Colonic mucosa (tissue), 4 donors: ENCODE data around the gene NRGN. TPM values are rescaled to one million over a fixed set of nuclear protein-coding genes. Genes with fewer than 3 reads are reported as not detected.

Experiments
- DNase-seq: peaks from one replicate; pipeline ENCODE4 v3.0.0-alpha.2; 2020
- H3K27ac ChIP-seq: fragments of 200-600 bp; one replicate; pipeline ENCODE4 v1.8.0; 2021
- H3K27me3 ChIP-seq: fragments of 200-600 bp; one replicate; pipeline ENCODE4 v1.8.0; 2021
- H3K36me3 ChIP-seq: fragments of 200-600 bp; one replicate; pipeline ENCODE4 v1.8.0; 2021
- H3K4me1 ChIP-seq: fragments of 200-600 bp; one replicate; pipeline ENCODE4 v1.8.0; 2021; ENCODE audit warnings: mild to moderate bottlenecking
- H3K4me3 ChIP-seq: fragments of 200-600 bp; one replicate; pipeline ENCODE4 v1.8.0; 2021
- H3K9ac ChIP-seq, 2 donors: one replicate each; pipeline ENCODE4 v1.7.0; 2013; ENCODE audit warnings: control low read depth in 2 of 2, low read depth in 2 of 2, low read length in 2 of 2
- H3K9me3 ChIP-seq: fragments of 200-600 bp; one replicate; pipeline ENCODE4 v1.8.0; 2021
- intact Hi-C: fragments of 100-400 bp; cut with DNase I; formaldehyde crosslinking; loops from one replicate; pipeline ENCODE4 v1.14.1; 2022
- total RNA-seq, 2 donors: library from RNA; stranded (reverse); fragmentation: NEBNext Ultra II Directional in 1 of 2; extraction: Animal tissue kit (Norgen Biotek cat#: 25700) in 1 of 2; gene quantifications; one replicate each; pipeline ENCODE4 v1.2.1, GENCODE V29; 2021
- TF ChIP-seq, protein P1 (sequence below): fragments of 200-600 bp; IDR thresholded peaks from one replicate; pipeline ENCODE4 v1.8.0; 2022; ENCODE audit warnings: antibody characterized with exemption, mild to moderate bottlenecking
- donor health status: healthy.
- donor health status: DM: no; HTN: no; CAD: no.
- donor health status: DM: no; HTN: no; CAD: no.

Gene NRGN
- total RNA-seq, 2 donors from 2014 or later: 3.1 to 11.1 TPM

DNA sequence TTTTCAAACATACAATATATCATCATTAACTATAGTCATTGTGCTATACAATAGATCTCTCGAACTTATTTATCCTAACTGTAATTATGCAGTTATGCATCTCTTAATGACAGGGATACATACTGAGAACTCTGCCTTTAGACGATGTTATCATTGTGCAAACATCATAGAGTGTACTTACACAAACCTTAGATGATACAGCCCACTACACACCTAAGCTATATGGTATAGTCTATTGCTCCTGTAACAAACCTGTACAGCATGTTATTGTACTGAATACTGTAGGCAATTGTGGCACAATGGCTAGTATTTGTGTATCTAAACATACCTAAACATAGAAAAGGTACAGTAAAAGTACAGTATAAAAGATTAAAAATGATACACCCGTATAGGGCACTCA is 27.4 kb upstream of the NRGN start:
- Histone ChIP-seq H3K4me3 (no peak overlapping the region), H3K36me3 (no peaks in the 10 kb centered on the region), H3K9me3 (no peaks in the 10 kb centered on the region), H3K9ac (no peak overlapping the region), H3K4me1 (no peaks in the 10 kb centered on the region), H3K27me3 (peaks cover 2% of the 10 kb centered on the region), H3K27ac (no peak overlapping the region)
- DNase-seq: no peak
- TF ChIP-seq, protein P1, sequence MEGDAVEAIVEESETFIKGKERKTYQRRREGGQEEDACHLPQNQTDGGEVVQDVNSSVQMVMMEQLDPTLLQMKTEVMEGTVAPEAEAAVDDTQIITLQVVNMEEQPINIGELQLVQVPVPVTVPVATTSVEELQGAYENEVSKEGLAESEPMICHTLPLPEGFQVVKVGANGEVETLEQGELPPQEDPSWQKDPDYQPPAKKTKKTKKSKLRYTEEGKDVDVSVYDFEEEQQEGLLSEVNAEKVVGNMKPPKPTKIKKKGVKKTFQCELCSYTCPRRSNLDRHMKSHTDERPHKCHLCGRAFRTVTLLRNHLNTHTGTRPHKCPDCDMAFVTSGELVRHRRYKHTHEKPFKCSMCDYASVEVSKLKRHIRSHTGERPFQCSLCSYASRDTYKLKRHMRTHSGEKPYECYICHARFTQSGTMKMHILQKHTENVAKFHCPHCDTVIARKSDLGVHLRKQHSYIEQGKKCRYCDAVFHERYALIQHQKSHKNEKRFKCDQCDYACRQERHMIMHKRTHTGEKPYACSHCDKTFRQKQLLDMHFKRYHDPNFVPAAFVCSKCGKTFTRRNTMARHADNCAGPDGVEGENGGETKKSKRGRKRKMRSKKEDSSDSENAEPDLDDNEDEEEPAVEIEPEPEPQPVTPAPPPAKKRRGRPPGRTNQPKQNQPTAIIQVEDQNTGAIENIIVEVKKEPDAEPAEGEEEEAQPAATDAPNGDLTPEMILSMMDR: no peak
- intact Hi-C loops: no loop called here

- H3K27me3 ChIP-seq: peaks cover 24% of the 10 kb centered on the region
- no peak overlapping the region for H3K4me3 ChIP-seq
- no peak overlapping the region for H3K9ac ChIP-seq
- H3K27ac ChIP-seq: no peak overlapping the region
- TF ChIP-seq, protein P1: no peak
- no peaks in the 10 kb centered on the region for H3K36me3 ChIP-seq
- intact Hi-C loops: no loop called here
- DNase-seq: no peak
- H3K4me1 ChIP-seq: peaks cover 8% of the 10 kb centered on the region
- H3K9me3 ChIP-seq: no peaks in the 10 kb centered on the region
Measured at GRCh38 chr11:124716591-124716990, 23.2 kb upstream of the NRGN start.

DNA sequence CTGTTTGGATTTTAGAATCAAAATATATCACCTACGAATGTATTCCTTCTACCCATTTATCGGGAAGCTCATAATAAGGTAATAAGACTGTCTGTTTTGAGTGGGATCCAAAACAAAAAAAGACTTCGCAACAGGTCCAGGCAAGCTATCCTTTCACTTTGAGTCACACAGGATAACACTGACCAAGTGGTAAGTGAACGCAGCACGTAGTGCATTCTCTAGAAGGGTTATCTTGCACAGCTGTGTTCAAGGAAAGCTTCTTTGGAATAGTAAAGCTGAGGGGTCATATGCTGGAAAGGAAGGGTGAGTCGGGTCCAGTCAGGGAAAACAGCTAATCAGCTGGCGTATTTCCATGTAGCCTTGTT is 22.3 kb upstream of the NRGN start:
- peaks cover 24% of the 10 kb centered on the region for H3K27me3 ChIP-seq
- no peak overlapping the region for H3K9ac ChIP-seq
- H3K36me3 ChIP-seq: no peaks in the 10 kb centered on the region
- no peak for DNase-seq
- intact Hi-C loops: no loop called here
- peaks cover 8% of the 10 kb centered on the region for H3K4me1 ChIP-seq
- TF ChIP-seq, protein P1: no peak
- no peaks in the 10 kb centered on the region for H3K9me3 ChIP-seq
- no peak overlapping the region for H3K27ac ChIP-seq
- no peak overlapping the region for H3K4me3 ChIP-seq

GRCh38 chr11:124717786-124718651 is 21.7 kb upstream of the NRGN start:
- TF ChIP-seq, protein P1: no peak
- Histone ChIP-seq H3K9me3 (no peaks in the 10 kb centered on the region), H3K36me3 (no peaks in the 10 kb centered on the region), H3K27me3 (peaks cover 24% of the 10 kb centered on the region), H3K27ac (no peak overlapping the region), H3K4me3 (peak overlapping the region; percentile 38), H3K4me1 (peaks cover 8% of the 10 kb centered on the region), H3K9ac (no peak overlapping the region)
- no peak for DNase-seq
- intact Hi-C loops: no loop called here

DNA sequence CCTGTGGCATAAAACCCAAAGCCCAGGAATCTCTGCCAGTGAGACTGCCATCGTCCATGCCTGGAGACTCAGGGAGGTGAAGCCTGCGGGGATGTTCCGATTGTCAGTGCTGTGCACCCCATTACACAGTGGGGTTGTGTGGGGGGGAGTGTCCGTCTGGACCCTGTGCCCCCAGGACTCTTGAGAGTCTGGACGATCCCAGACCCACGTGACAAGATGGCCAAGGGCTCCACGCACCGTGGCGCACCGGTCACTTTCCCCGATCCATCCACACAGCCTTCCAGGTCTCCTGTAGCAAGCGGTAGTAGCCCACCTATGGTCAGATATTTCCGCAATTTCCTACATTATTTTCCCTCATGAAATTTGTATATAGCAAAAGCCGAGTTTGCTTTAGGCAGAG is 20.9 kb upstream of the NRGN start:
- TF ChIP-seq, protein P1: no peak
- H3K4me3 ChIP-seq: no peak overlapping the region
- peaks cover 24% of the 10 kb centered on the region for H3K27me3 ChIP-seq
- no peaks in the 10 kb centered on the region for H3K9me3 ChIP-seq
- H3K27ac ChIP-seq: no peak overlapping the region
- H3K4me1 ChIP-seq: peaks cover 8% of the 10 kb centered on the region
- no peak for DNase-seq
- intact Hi-C loops: no loop called here
- no peaks in the 10 kb centered on the region for H3K36me3 ChIP-seq
- H3K9ac ChIP-seq: no peak overlapping the region
